HPDE6-E6E7 (cell line): ENCODE results near the gene RBM47.

ENCODE experiments used
- DNase-seq: peaks from one replicate; pipeline ENCODE4 v3.0.0; 2011; ENCODE audit warnings: missing footprints; ENCODE audit errors: extremely low spot score

RBM47 gene

DNA sequence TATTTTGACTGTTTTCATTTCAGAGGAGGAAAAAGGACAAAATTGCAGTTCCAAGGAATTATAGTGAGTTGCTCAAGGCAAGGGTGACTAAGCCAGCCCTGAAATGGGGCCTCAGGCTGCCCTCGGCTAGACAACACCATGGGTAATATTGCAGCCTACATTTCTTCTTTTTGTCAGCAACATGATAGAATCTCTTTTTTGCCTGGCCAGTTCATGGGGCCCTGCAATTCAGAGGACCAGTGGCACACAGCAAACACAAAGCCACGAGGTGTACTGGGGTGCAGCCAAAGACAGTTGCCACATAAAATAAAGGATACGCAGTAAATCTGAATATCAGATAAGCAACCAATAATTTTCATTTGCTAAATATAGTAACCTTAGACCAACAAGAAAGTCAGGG lies 41.8 kb downstream of the RBM47 start:
- DNase-seq = no peak

DNA sequence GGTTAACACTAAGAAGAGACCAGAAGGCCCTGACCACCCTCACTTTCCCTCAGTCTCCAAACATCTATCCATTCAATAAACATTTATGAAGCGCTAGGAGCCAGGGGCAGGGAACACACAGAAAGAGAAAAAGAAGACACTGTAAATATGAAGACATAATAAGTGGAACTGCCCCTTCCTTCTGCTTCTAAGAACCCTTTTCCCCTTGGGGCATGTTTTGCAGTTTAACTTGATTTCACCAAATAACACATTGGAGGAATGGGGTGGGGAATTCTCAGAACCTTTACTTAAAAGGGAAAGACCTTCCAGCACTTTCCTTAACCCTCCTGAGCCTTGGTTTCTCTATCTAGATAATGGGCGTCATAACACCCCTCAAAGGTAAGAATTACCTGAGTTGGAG lies 42.3 kb downstream of the RBM47 start:
- DNase-seq = no peak

DNA sequence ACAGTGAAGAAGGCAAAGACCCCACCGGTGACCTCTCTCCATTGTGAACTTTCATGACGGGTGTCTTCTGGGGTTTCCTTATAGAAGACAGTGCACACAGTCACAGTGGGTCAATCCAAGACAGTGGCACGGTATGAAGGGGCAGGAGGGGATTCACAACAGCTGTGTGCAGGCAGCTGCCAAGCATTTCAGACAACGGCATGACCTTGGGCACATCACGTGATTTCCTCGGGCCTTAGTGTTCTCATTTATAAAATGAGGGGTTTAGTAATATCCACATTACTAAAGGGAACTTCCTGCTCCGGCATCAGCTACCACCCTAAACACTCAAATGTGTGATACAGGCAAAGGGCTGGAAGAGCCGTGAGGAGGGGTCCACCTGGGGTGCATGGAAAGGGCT lies 42.9 kb downstream of the RBM47 start:
- no peak for DNase-seq

DNA sequence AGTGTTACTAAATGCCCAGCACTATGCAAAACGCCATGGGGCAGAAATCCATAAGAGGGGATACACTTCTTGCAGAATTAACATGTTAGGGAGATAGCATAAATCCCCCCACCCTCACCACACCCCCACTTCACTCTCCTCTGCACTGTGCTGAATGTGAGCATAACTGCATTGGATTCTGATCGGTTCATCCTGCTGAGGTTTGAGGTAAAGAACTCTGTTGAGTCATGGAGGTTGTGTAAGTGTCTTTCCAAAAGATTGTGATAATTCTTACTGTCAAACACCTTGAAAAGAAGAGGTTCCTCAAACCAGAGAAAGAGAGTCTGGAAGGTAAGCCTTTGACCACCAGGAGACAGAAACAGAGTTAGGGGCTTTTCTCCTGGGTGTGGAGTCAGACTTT lies 43.6 kb downstream of the RBM47 start:
- DNase-seq = no peak

DNA sequence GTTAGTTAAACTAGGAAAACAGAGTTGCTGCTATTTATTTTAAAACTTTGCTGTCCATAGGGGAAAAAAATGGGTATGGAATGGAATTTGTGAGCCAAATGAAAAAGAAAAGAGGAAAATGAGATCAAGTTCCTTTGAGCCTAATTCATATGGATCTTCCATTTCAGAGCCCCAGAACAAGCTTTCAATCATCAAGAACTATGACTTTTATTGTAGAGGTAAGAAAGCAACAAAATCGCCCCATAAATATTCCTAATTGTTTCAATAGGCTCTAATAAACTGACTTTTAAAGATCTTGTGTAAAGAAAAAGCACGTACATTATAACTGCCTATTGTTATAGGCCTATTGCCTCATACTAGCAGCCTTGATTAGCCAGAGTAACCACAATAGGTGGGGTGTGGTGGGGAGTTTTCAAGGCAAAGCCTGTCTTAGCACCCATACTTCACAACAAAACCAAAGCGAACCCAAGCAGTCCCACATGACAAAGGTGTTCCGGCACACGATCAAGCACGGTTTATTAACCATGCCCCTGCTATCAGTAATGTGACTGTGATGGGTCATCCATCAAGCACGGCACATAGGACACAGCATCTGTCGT lies 44.4 kb downstream of the RBM47 start:
- no peak for DNase-seq

DNA sequence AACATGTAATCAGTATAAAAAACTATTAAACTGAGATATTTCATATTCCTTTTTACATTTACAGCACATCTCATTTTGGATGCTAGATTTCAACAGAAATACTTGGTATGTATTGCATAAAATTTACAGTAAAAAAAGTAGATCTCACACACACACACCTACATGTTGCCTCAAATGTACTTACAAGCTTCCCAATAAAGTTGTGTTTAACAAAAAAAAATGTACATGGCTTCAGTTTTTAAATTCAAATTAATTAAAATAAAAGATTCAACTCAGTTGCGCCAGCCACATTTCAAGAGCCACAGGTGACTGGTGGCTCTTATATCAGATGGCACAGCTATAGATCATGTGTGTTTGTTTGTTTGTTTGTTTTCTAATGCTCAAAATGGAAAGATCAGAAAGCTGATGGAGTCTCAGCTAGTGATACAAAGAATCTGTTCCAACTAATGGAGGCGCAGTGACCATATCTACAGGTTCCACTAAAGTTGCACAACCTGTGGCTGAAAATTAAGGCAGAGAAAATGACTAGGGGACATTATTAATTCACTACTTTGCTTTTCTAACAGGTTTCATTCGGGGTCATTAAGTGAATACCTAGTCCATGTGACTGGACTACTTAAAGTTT lies 45.0 kb downstream of the RBM47 start:
- DNase-seq = no peak

DNA sequence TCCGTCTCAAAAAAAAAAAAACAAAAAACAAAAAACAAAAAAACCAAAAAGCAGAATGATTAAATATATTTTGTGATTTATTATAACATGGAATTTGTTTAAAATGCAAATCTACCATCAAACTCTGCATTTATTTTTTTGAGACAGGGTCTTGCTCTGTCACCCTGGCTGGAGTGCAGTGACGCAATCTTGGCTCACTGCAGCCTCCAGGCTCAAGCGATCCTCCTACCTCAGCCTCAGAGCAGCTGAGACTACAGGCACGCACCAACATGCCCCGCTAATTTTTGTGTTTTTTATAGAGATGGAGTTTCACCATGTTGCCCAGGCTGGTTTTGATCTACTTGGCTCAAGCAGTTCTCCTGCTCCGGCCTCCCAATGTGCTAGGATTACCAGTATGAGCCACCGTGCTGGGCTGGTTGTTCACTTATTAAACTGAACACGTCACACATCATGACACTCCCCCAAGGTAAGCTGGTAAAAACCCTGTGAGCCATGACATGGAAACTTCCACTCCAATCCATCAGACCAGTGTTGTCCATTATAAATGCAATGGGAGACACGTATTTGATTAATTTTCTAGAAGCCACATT lies 45.7 kb downstream of the RBM47 start:
- DNase-seq = no peak

DNA sequence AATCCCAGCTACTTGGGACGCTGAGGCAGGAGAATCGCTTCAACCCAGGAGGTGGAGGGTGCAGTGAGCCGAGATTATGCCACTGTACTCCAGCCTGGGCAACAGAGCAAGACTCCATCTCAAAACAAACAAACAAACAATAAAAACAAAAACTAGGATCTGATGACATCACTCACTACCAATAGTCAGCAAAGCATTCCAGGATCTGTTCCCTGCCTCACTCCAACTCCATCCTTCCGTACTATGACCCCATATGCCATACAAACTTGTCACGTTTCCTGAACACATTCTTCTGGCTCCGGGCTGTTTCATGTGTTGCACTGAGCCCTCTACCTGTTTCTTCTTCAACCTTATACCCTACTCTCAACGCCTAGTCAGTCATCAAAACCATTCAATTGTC lies 47.3 kb downstream of the RBM47 start:
- no peak for DNase-seq

DNA sequence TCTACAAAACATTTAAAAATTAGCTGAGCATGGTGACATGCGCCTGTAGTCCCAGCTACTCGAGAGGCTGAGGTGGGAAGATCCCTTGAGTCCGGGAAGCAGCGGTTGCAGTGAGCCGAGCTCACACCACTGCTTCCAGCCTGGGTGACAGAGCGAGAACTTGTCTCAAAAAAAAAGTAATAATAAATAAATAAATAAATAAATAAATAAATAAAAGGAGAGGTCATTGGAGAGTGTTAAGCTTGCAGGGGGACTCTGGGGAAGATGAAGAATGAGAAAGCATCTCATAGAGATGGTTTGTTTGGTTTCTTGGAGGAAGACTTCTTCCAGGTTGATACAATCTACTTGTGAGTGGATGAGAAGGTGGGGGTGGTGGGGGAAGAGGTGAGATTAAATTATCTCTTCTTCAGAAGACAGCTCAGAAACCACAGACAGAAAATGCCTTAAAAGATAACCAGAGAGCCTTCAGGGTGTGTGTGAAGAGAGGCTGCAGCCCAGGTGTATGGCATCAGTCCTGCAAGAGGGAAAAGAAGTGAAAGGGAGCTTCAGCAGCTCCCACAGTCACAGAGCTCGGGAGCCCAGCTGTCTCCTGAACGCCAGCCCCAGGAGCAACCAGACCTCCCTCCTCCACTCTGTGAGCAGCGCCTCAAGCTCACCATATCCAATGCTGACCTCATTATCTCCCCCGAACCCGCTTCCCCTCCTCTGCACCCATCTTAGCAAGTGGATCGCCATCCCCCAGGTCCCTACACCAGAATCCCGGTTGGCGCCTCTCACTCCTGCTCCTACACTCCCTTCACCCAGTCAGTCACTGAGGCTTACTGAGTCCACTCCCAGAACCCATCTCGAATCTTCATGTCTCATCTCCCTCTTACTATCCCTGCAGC lies 48.2 kb downstream of the RBM47 start:
- no peak for DNase-seq

DNA sequence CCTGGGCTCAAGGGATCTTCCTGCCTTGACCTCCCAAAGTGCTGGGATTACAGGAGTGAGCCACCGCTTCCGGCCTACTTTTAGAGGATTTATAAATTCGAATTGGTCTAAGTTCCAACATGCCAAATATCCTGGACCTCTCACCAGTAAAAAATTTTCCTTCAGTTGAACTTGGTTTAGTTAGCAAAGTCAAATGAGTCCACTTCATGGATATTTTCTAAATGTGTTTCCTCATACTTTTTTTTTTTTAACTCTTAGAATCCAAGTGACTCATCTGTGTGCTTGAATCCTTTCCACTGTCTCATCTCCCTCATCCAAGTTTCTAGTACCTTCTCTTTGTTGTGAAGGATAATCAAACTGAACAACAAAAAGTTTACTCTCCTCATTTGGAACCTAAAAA lies 49.7 kb downstream of the RBM47 start:
- peak; percentile 63 for DNase-seq

DNA sequence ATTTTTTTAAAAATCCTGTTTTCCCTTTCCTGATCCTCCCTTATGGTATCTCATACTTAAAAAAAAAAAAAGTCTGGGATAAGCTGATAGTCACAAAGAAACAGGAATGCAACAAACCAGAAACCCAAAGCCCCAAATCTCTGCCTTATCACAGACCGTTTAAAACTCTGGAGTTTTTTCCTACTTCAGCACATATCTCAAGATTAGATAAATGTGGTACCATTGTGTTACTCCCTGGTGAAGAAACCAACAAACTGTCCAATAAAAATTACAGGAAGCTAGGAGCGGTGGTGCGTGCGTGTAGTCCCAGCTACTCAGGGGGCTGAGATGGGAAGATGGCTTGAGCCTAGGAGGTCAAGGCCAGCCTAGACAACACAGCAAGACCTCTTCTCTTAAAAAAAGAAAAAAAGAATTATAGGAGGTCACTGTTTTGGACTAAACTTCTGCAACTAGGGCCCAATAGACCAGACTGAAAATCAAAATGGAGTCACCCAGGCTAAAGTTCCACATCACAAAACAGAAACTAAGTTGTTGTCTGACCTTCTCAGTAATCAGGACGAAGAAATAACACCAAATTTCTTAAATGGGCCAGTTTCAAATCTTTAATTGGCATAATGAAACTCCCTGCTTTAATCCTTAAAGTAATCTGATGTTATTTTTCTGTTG lies 51.9 kb downstream of the RBM47 start:
- DNase-seq = no peak

DNA sequence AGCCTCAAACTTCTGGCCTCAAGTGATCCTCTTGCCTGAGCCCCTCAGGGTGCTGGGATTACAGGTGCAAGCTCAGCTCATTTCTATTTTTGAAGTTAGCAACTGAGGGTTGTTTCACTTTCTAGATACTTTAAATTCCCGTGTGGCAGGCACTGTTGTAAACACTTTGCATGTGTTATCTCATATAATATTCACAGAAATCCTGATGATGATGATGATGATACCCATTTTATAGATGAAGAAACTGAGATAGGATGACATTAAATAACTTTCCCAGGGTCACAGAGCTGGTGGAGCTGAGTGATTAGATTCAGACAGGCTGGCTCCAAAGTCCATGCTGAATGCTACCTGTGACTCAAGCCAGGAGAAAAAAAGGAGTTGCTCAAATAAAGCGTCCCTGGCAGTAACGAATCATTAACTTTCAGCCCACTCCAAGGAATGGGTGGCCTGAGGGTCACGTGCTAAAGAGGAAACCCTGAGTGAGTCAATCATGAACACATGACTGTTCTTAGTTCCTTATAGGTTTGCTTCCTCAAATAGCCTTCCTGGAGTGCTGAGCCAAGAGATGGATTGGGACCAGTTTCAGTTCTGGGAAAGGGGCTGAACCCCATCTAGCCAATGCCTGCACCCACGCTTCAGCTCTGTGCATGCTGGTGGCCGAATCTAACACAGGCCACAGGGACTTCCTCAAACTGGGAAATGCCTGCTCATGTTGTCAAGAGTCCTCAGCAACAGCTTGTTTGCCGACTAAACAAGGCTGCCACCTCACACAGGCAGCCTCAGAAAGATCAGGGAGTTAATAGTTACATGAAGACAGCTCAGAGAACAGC lies 52.8 kb downstream of the RBM47 start:
- DNase-seq = peak; percentile 94

DNA sequence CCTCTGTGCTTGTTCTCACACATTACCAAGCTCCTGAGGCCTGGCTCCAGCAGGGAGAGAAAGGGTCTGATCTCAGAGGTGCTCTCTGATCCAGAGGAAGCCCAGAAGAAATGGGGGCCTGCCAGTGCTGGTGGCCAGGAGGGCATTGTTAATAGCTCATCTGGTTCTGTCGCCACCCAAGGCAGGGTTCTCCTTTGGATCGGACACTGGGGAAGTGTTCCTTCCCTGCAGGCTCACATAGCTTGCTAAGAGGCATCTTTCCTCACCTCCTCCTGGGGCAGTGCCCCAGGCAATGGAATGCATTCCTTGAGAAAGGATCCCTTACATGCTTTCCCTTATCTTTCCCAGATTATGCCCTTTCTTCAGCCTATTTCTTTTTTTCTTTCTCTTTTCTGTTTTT lies 53.8 kb downstream of the RBM47 start:
- DNase-seq = no peak

DNA sequence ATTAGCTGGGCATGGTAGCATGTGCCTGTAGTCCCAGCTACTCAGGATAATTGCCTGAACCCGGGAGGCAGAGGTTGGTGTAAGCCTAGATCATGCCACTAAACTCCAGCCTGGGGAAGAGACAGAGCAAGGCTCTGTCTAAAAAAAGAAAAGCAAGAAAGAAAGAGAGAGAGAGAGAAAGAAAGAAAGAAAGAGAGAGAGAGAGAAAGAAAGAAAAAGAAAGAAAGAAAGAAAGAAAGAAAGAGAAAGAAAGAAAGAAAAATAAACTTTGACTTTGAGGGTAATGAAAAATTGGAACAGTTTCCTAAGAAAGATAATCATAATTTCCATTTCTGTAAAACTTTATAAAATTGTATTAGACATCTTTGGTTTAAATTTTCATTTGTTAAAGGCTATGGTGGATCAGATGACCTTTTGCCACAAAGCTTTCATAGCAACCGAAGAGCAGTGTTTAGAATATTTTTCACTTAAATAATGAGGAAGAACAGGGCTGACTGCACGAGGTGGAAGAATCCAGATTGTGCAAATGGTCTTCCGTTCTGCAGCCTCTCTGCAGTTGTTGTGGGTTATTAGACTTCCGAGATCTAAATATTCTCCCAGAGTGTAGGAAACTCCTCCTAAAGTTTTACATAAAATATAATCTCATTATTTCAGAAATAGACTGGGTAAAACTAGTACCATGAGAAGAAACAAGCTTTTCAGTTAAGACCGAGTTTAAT lies 55.9 kb downstream of the RBM47 start:
- DNase-seq = no peak

DNA sequence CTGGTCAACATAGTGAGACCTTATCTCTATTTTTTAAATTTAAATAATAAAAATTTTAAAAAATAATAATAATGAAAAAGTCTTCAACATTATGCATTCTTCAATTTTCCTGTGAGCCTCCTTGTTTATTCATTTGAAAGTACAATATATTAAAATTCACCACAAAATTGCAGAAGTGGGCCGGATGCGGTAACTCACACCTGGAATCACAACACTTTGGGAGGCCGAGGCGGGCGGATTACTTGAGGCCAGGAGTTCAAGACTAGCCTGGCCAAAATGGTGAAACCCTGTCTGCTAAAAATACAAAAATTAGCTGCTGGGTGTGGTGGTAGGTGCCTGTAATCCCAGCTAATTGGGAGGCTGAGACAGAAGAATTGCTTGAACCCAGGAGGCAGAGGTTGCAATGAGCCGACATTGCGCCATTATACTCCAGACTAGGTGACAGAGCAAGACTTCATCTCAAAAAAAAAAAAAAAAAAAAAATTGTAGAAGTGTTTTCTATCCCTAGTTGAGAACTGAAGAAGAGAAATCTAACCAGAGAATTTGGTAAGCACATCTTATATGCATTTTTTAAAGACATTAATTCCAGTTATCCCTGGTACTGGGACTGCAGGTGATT lies 56.9 kb downstream of the RBM47 start:
- DNase-seq = no peak

DNA sequence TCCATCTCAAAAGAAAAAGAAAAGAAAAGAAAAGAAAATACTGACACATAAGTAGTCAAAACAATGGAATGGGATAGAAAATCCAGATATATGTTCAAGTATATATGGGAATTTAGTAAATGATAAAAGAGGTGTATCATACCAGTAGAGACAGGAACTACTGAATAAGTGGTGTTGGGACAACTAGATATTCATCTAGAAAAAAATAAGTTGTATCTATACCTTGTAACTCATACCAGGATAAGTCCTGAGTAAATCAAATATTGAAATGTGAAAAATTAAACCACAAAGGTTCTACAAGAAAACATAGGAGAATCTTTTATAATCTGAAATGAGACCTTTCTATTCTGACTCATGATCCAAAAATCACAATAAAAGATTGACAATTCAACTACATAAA lies 58.5 kb downstream of the RBM47 start:
- DNase-seq = no peak

DNA sequence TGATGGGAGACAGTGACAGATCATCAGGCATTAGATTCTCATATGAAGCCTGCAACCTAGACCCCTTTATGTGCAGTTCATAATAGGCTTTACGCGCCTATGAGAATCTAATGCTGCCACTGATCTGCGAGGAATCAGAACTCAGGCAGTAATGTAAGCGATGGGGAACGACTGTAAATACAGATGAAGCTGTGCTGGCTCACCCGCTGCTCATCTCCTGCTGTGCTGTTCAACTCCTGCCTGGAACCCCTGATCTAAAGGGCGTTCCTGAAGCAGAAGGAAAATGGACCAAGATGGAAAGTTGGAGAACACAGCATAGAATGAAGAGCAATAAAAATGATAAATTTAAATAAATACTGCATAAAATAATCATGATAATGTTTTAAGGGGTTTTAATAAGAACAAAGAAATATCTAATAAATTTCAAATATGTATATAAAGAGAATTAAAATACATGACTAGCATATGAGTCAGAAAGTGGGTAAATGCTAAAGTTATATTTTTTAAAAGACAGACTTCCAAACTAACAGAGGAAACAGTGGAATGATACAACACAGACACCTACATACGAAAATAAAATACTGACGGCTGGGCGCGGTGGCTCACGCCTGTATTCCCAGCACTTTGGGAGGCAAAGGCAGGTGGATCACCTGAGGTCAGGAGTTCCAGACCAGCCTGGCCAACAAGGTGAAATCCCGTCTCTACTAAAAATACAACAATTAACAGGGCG lies 59.2 kb downstream of the RBM47 start:
- no peak for DNase-seq

DNA sequence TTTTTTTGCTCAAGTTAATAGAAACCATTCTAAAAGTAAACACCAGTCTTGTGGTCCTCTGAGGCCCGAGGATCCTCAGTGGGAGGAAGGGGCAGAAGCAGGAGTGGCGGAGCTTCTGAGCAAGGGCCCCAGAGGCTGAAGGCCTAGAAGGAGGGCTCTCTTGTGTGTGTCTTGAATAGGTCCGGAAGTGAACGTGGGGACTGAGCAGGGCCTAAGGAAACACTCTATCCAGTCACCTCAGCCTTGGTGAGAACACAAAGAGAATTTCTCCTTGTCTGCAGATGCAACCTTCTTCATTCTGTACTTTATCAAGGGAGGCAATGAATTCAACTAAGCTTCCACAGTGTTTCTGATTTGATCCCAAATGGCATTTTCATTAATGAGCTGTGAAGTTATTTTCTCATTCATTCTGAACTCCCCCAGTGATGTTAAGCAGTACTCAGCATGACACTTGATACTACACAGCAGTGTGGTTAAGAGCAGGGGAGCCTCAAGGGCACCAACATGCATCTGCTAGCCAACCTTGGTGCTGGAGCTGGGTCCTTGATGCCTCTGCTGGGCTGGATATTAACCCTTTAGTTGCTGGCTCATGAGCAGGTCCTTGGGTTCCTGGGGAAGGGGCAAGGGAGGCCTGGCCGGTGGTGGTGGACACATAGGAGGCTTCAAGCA lies 64.7 kb downstream of the RBM47 start:
- no peak for DNase-seq

DNA sequence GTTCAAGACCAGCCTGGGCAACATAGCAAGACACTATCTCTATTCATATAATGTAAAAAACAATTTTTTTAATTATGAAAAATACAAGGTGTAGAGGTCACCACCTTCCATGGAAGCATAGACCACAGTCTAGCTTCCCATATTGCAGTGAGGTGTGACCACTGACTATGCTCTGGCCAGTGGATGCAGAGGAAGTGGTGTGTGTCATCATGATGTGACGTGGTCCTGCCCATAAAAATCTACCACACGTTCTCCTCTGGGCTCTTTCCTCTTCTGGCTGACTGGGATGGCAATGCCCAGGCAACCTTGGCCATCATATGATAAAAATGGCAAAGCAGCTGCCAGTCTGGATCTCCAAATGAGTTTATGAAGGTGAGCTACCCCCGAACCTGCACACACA lies 65.7 kb downstream of the RBM47 start:
- no peak for DNase-seq
